HepG2 (cell line): ENCODE measurements around the gene GRID1. TPM values are rescaled to one million over a fixed set of nuclear protein-coding genes. Genes with fewer than 3 reads are reported as not detected.

Source experiments
- ATAC-seq: fragments of 200-7000 bp; cut with Tn5 transposase; 3 replicates; pipeline ENCODE4 v1.9.1; 2020; ENCODE audit warnings: mild to moderate bottlenecking, moderate library complexity
- BruUV-seq: library from RNA; stranded (reverse); fragments of 400-500 nt; replicated peaks from 2 replicates; lab custom pipeline; 2021; lab: Mats Ljungman, UMichigan
- CTCF ChIA-PET: fragments of 300-600 bp; formaldehyde crosslinking; extraction: SDS; loops from one replicate; lab custom pipeline; 2021; ENCODE audit warnings: low total read pairs, inconsistent platforms, low intra/inter-chr PET ratio; lab: Yijun Ruan, JAX
- POLR2A ChIA-PET: fragments of 350-600 bp; sonication (Branson Sonifier 250); formaldehyde crosslinking; loops from one replicate; lab custom pipeline; 2020; ENCODE audit warnings: antibody characterized with exemption, inconsistent platforms; lab: Yijun Ruan, JAX
- DNase-seq: peaks from one replicate; pipeline ENCODE4 v3.0.0-alpha.2; 2015; ENCODE audit warnings: low spot score
- FAIRE-seq: peaks from 3 replicates; lab custom pipeline; 2011; peaks lifted over from hg19 to GRCh38; lab: Jason Lieb, UNC
- H2AFZ ChIP-seq: one replicate; pipeline ENCODE4 v1.6.1; 2011; ENCODE audit warnings: low read length, inconsistent platforms
- H3K27ac ChIP-seq: fragments of 300-600 bp; 3 replicates; pipeline ENCODE4 v1.8.0; 2011; ENCODE audit warnings: mixed run types, mild to moderate bottlenecking, mixed read lengths, low read length, inconsistent platforms; ENCODE audit not compliant: insufficient read depth; ENCODE audit errors: extremely low read length
- H3K27me3 ChIP-seq, 2 experiments: fragments of 200-600 bp in 1 of 2; 2 replicates in 1 of 2; 3 replicates in 1 of 2; pipeline versions ENCODE4 v1.6.0 to v1.8.0; 2011; ENCODE audit warnings: low read length in 2 of 2, mild to moderate bottlenecking in 2 of 2, moderate library complexity in 2 of 2, inconsistent platforms in 1 of 2; ENCODE audit not compliant: insufficient read depth in 2 of 2, control insufficient read depth in 1 of 2
- H3K36me3 ChIP-seq, 2 experiments: fragments of 200-600 bp in 1 of 2; replicated peaks in 1 of 2; 2 replicates in 1 of 2; 3 replicates in 1 of 2; pipeline versions ENCODE4 v1.5.1 to v1.8.0; 2011; ENCODE audit warnings: low read length in 2 of 2, inconsistent platforms in 1 of 2; ENCODE audit not compliant: insufficient read depth in 2 of 2, control insufficient read depth in 1 of 2
- H3K4me1 ChIP-seq: 2 replicates; pipeline ENCODE4 v1.5.1; 2012; ENCODE audit warnings: low read length, inconsistent platforms; ENCODE audit not compliant: insufficient read depth
- H3K4me2 ChIP-seq: 2 replicates; pipeline ENCODE4 v1.6.0; 2011; ENCODE audit warnings: low read depth, low read length, inconsistent platforms
- H3K4me3 ChIP-seq, 3 experiments: fragments of 200-600 bp in 1 of 3; sonication (generic), shearing (Covaris generic) in 1 of 3; replicated peaks in 1 of 3; 2 replicates each; pipeline ENCODE4 v1.5.1; 2011 to 2016; ENCODE audit warnings: low read length in 3 of 3, inconsistent platforms in 2 of 3, low read depth in 2 of 3, mild to moderate bottlenecking in 2 of 3, control low read depth in 1 of 3, mixed read lengths in 1 of 3; ENCODE audit not compliant: insufficient read depth in 1 of 3
- H3K79me2 ChIP-seq: one replicate; pipeline ENCODE4 v1.6.1; 2011; ENCODE audit warnings: low read length, inconsistent platforms; ENCODE audit not compliant: insufficient read depth
- H3K9ac ChIP-seq: 2 replicates; pipeline ENCODE4 v1.6.0; 2011; ENCODE audit warnings: mild to moderate bottlenecking, low read depth, low read length, inconsistent platforms; ENCODE audit not compliant: insufficient read depth
- H3K9me3 ChIP-seq: 2 replicates; pipeline ENCODE4 v1.5.1; 2012; ENCODE audit warnings: mild to moderate bottlenecking, low read length
- H4K20me1 ChIP-seq: 2 replicates; pipeline ENCODE4 v1.6.0; 2011; ENCODE audit warnings: inconsistent platforms, mild to moderate bottlenecking, low read length, moderate library complexity; ENCODE audit not compliant: insufficient read depth
- HES4 ChIP-seq: sonication (generic); formaldehyde crosslinking; IDR thresholded peaks from 2 replicates; pipeline ENCODE4 v1.9.0; 2021; ENCODE audit warnings: mild to moderate bottlenecking, missing genetic modification reagents, borderline replicate concordance
- KLF9 ChIP-seq: IDR thresholded peaks from 2 replicates; pipeline ENCODE4 v1.6.1; 2016; ENCODE audit warnings: low read depth
- MEIS2 ChIP-seq: sonication (generic); formaldehyde crosslinking; IDR thresholded peaks from 2 replicates; pipeline ENCODE4 v1.9.0; 2021; ENCODE audit warnings: mild to moderate bottlenecking, missing genetic modification reagents
- NFIC ChIP-seq: IDR thresholded peaks from 2 replicates; pipeline ENCODE4 v1.6.1; 2012; ENCODE audit warnings: mild to moderate bottlenecking, low read length, inconsistent platforms
- ZBTB7A ChIP-seq: sonication (generic); formaldehyde crosslinking; IDR thresholded peaks from 2 replicates; pipeline ENCODE4 v1.8.0; 2022; ENCODE audit warnings: mild to moderate bottlenecking, missing genetic modification reagents
- ZBTB8A ChIP-seq: sonication (generic); formaldehyde crosslinking; IDR thresholded peaks from 2 replicates; pipeline ENCODE4 v1.4.0; 2020; ENCODE audit warnings: mild to moderate bottlenecking, low read depth, missing genetic modification reagents, borderline replicate concordance
- ZKSCAN5 ChIP-seq: sonication (generic); formaldehyde crosslinking; IDR thresholded peaks from 2 replicates; pipeline ENCODE4 v1.5.1; 2020; ENCODE audit warnings: mild to moderate bottlenecking, missing genetic modification reagents
- ZNF558 ChIP-seq: sonication (generic); formaldehyde crosslinking; IDR thresholded peaks from 2 replicates; pipeline ENCODE4 v1.9.0; 2022; ENCODE audit warnings: mild to moderate bottlenecking, missing genetic modification reagents, borderline replicate concordance
- ZNF883 ChIP-seq: sonication (generic); formaldehyde crosslinking; IDR thresholded peaks from 2 replicates; pipeline ENCODE4 v1.5.1; 2020; ENCODE audit warnings: mild to moderate bottlenecking, missing genetic modification reagents; ENCODE audit errors: not compliant biosample characterization
- WGBS: methylation state at CpG from one replicate; pipeline ENCODE4 v1.1.6; 2017; ENCODE audit warnings: low lambda C conversion rate; 5-methylcytosine and 5-hydroxymethylcytosine counted together
- in situ Hi-C: cut with HindIII; loops from 2 replicates; pipeline ENCODE4 v1.10.0; 2017; ENCODE audit warnings: low pct_unique_long_range_greater_than_20kb; ENCODE audit not compliant: extremely low pct_ligation_motif_present
- intact Hi-C: fragments of 100-400 bp; cut with micrococcal nuclease; formaldehyde crosslinking; loops from one replicate; pipeline ENCODE4 v1.10.0; 2022; ENCODE audit not compliant: unreplicated experiment
- polyA plus RNA-seq, 8 experiments: library from polyadenylated mRNA; depleted of rRNA in 3 of 8; stranded (reverse) in 7 of 8; unstranded in 1 of 8; fragments of >200 nt; fragmentation: Illumina TruSeq in 4 of 8; extraction: Trizol in 4 of 8; gene quantifications; 2 replicates each; pipeline versions ENCODE4 v1.2.1 to v1.2.3, GENCODE V29; 2011 to 2016; ENCODE audit warnings: low read depth in 4 of 8, missing spikeins in 1 of 8, mixed read lengths in 1 of 8; ENCODE audit not compliant: insufficient read depth in 1 of 8
- total RNA-seq, 5 experiments: library from RNA; depleted of rRNA; stranded (reverse); fragments of >200 nt; fragmentation: Illumina TruSeq; extraction: Trizol; gene quantifications; 2 replicates each; pipeline ENCODE4 v1.2.3, GENCODE V29; 2016; ENCODE audit warnings: low read depth in 1 of 5
- TF ChIP-seq, protein P1 (sequence below): sonication (generic); formaldehyde crosslinking; IDR thresholded peaks from 2 replicates; pipeline ENCODE4 v1.4.0; 2020; ENCODE audit warnings: mild to moderate bottlenecking, missing genetic modification reagents
- TF ChIP-seq, protein P2 (sequence below): sonication (generic); formaldehyde crosslinking; IDR thresholded peaks from 2 replicates; pipeline ENCODE4 v1.9.0; 2021; ENCODE audit warnings: missing genetic modification reagents, borderline replicate concordance
- TF ChIP-seq, protein P3 (sequence below): sonication (generic); formaldehyde crosslinking; IDR thresholded peaks from 2 replicates; pipeline ENCODE4 v1.4.0; 2020; ENCODE audit warnings: missing genetic modification reagents
- TF ChIP-seq, protein P4 (sequence below): sonication (generic); formaldehyde crosslinking; IDR thresholded peaks from 2 replicates; pipeline ENCODE4 v1.5.1; 2020; ENCODE audit warnings: mild to moderate bottlenecking, missing genetic modification reagents, borderline replicate concordance

Gene GRID1
- total and polyA plus RNA-seq, 2 of the 13 experiments (the other 11 are each of a cell fraction or from before 2014, with no cell fraction given), result 0.05 TPM; not detected in 1

DNA sequence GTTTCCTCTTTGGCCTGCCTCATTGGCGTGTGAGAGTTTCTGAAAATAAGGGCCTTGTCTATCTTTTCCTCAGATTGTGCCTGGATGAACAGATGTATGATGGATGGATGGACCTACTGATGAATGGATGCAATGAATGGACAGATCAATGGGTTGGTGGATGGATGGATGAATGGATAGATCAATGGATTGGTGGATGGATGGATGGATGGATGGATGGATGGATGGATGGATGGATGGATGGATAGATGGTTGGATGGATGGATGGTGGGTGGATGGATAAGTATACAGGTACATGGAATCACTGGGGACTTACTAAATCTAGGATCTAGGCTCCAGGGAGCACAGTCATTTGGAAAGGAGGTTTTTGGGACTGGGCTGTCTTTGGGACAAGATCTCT lies 331.9 kb downstream of the GRID1 start:
- DNase-seq (no peak), FAIRE-seq (no peak), ATAC-seq (no peak)
- H3K4me1 ChIP-seq, result no peaks in the 10 kb centered on the region
- intact Hi-C loops (no loop called here), in situ Hi-C loops (no loop called here)
- H3K27me3 ChIP-seq, result no peaks in the 10 kb centered on the region
- TF ChIP-seq, protein P1, sequence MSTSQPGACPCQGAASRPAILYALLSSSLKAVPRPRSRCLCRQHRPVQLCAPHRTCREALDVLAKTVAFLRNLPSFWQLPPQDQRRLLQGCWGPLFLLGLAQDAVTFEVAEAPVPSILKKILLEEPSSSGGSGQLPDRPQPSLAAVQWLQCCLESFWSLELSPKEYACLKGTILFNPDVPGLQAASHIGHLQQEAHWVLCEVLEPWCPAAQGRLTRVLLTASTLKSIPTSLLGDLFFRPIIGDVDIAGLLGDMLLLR (CRISPR knock-in tag), result no peak
- TF ChIP-seq, protein P2, sequence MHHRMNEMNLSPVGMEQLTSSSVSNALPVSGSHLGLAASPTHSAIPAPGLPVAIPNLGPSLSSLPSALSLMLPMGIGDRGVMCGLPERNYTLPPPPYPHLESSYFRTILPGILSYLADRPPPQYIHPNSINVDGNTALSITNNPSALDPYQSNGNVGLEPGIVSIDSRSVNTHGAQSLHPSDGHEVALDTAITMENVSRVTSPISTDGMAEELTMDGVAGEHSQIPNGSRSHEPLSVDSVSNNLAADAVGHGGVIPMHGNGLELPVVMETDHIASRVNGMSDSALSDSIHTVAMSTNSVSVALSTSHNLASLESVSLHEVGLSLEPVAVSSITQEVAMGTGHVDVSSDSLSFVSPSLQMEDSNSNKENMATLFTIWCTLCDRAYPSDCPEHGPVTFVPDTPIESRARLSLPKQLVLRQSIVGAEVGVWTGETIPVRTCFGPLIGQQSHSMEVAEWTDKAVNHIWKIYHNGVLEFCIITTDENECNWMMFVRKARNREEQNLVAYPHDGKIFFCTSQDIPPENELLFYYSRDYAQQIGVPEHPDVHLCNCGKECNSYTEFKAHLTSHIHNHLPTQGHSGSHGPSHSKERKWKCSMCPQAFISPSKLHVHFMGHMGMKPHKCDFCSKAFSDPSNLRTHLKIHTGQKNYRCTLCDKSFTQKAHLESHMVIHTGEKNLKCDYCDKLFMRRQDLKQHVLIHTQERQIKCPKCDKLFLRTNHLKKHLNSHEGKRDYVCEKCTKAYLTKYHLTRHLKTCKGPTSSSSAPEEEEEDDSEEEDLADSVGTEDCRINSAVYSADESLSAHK, result no peak
- TF ChIP-seq HES4 (CRISPR knock-in tag) (no peak), NFIC (no peak), MEIS2 (CRISPR knock-in tag) (no peak), KLF9 (CRISPR knock-in tag) (no peak), ZBTB7A (CRISPR knock-in tag) (no peak), ZNF883 (no peak), ZNF558 (no peak), ZBTB8A (CRISPR knock-in tag) (no peak), ZKSCAN5 (CRISPR knock-in tag) (no peak)
- TF ChIP-seq, protein P3, sequence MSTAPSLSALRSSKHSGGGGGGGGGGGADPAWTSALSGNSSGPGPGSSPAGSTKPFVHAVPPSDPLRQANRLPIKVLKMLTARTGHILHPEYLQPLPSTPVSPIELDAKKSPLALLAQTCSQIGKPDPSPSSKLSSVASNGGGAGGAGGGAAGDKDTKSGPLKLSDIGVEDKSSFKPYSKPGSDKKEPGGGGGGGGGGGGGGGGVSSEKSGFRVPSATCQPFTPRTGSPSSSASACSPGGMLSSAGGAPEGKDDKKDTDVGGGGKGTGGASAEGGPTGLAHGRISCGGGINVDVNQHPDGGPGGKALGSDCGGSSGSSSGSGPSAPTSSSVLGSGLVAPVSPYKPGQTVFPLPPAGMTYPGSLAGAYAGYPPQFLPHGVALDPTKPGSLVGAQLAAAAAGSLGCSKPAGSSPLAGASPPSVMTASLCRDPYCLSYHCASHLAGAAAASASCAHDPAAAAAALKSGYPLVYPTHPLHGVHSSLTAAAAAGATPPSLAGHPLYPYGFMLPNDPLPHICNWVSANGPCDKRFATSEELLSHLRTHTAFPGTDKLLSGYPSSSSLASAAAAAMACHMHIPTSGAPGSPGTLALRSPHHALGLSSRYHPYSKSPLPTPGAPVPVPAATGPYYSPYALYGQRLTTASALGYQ (CRISPR knock-in tag), result no peak
- TF ChIP-seq, protein P4, sequence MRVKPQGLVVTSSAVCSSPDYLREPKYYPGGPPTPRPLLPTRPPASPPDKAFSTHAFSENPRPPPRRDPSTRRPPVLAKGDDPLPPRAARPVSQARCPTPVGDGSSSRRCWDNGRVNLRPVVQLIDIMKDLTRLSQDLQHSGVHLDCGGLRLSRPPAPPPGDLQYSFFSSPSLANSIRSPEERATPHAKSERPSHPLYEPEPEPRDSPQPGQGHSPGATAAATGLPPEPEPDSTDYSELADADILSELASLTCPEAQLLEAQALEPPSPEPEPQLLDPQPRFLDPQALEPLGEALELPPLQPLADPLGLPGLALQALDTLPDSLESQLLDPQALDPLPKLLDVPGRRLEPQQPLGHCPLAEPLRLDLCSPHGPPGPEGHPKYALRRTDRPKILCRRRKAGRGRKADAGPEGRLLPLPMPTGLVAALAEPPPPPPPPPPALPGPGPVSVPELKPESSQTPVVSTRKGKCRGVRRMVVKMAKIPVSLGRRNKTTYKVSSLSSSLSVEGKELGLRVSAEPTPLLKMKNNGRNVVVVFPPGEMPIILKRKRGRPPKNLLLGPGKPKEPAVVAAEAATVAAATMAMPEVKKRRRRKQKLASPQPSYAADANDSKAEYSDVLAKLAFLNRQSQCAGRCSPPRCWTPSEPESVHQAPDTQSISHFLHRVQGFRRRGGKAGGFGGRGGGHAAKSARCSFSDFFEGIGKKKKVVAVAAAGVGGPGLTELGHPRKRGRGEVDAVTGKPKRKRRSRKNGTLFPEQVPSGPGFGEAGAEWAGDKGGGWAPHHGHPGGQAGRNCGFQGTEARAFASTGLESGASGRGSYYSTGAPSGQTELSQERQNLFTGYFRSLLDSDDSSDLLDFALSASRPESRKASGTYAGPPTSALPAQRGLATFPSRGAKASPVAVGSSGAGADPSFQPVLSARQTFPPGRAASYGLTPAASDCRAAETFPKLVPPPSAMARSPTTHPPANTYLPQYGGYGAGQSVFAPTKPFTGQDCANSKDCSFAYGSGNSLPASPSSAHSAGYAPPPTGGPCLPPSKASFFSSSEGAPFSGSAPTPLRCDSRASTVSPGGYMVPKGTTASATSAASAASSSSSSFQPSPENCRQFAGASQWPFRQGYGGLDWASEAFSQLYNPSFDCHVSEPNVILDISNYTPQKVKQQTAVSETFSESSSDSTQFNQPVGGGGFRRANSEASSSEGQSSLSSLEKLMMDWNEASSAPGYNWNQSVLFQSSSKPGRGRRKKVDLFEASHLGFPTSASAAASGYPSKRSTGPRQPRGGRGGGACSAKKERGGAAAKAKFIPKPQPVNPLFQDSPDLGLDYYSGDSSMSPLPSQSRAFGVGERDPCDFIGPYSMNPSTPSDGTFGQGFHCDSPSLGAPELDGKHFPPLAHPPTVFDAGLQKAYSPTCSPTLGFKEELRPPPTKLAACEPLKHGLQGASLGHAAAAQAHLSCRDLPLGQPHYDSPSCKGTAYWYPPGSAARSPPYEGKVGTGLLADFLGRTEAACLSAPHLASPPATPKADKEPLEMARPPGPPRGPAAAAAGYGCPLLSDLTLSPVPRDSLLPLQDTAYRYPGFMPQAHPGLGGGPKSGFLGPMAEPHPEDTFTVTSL, result no peak
- no peak overlapping the region for H3K4me2 ChIP-seq
- H4K20me1 ChIP-seq, result no peaks in the 10 kb centered on the region
- no peak overlapping the region for H3K27ac ChIP-seq
- no peaks in the 10 kb centered on the region for H3K79me2 ChIP-seq
- POLR2A ChIA-PET, result no interaction called here
- 0% methylated on average over 1 of the region's 1 CpG for WGBS
- no peak overlapping the region for H2AFZ ChIP-seq
- H3K36me3 ChIP-seq, result no peaks in the 10 kb centered on the region
- H3K9me3 ChIP-seq, result peaks cover 21% of the 10 kb centered on the region
- H3K4me3 ChIP-seq, result no peak overlapping the region
- H3K9ac ChIP-seq, result no peak overlapping the region
- CTCF ChIA-PET, result no interaction called here
- no TSS peak for BruUV-seq
